HepG2 (cell line): Measurements from ENCODE around the gene CHST10. TPM values are rescaled to one million over a fixed set of nuclear protein-coding genes. Genes with fewer than 3 reads are reported as not detected.

Experiments
- ATAC-seq: fragments of 200-7000 bp; cut with Tn5 transposase; 3 replicates; pipeline ENCODE4 v1.9.1; 2020; ENCODE audit warnings: mild to moderate bottlenecking, moderate library complexity
- BruUV-seq: library from RNA; stranded (reverse); fragments of 400-500 nt; replicated peaks from 2 replicates; lab custom pipeline; 2021; lab: Mats Ljungman, UMichigan
- CTCF ChIA-PET: fragments of 300-600 bp; formaldehyde crosslinking; extraction: SDS; loops from one replicate; lab custom pipeline; 2021; ENCODE audit warnings: low total read pairs, inconsistent platforms, low intra/inter-chr PET ratio; lab: Yijun Ruan, JAX
- POLR2A ChIA-PET: fragments of 350-600 bp; sonication (Branson Sonifier 250); formaldehyde crosslinking; loops from one replicate; lab custom pipeline; 2020; ENCODE audit warnings: antibody characterized with exemption, inconsistent platforms; lab: Yijun Ruan, JAX
- DNase-seq: peaks from one replicate; pipeline ENCODE4 v3.0.0-alpha.2; 2015; ENCODE audit warnings: low spot score
- FAIRE-seq: peaks from 3 replicates; lab custom pipeline; 2011; peaks lifted over from hg19 to GRCh38; lab: Jason Lieb, UNC
- H2AFZ ChIP-seq: one replicate; pipeline ENCODE4 v1.6.1; 2011; ENCODE audit warnings: low read length, inconsistent platforms
- H3K27ac ChIP-seq: fragments of 300-600 bp; 3 replicates; pipeline ENCODE4 v1.8.0; 2011; ENCODE audit warnings: mixed run types, mild to moderate bottlenecking, mixed read lengths, low read length, inconsistent platforms; ENCODE audit not compliant: insufficient read depth; ENCODE audit errors: extremely low read length
- H3K27me3 ChIP-seq, 2 experiments: fragments of 200-600 bp in 1 of 2; 2 replicates in 1 of 2; 3 replicates in 1 of 2; pipeline versions ENCODE4 v1.6.0 to v1.8.0; 2011; ENCODE audit warnings: low read length in 2 of 2, mild to moderate bottlenecking in 2 of 2, moderate library complexity in 2 of 2, inconsistent platforms in 1 of 2; ENCODE audit not compliant: insufficient read depth in 2 of 2, control insufficient read depth in 1 of 2
- H3K36me3 ChIP-seq, 2 experiments: fragments of 200-600 bp in 1 of 2; replicated peaks in 1 of 2; 2 replicates in 1 of 2; 3 replicates in 1 of 2; pipeline versions ENCODE4 v1.5.1 to v1.8.0; 2011; ENCODE audit warnings: low read length in 2 of 2, inconsistent platforms in 1 of 2; ENCODE audit not compliant: insufficient read depth in 2 of 2, control insufficient read depth in 1 of 2
- H3K4me1 ChIP-seq: 2 replicates; pipeline ENCODE4 v1.5.1; 2012; ENCODE audit warnings: low read length, inconsistent platforms; ENCODE audit not compliant: insufficient read depth
- H3K4me2 ChIP-seq: 2 replicates; pipeline ENCODE4 v1.6.0; 2011; ENCODE audit warnings: low read depth, low read length, inconsistent platforms
- H3K4me3 ChIP-seq, 3 experiments: fragments of 200-600 bp in 1 of 3; sonication (generic), shearing (Covaris generic) in 1 of 3; replicated peaks in 1 of 3; 2 replicates each; pipeline ENCODE4 v1.5.1; 2011 to 2016; ENCODE audit warnings: low read length in 3 of 3, inconsistent platforms in 2 of 3, low read depth in 2 of 3, mild to moderate bottlenecking in 2 of 3, control low read depth in 1 of 3, mixed read lengths in 1 of 3; ENCODE audit not compliant: insufficient read depth in 1 of 3
- H3K79me2 ChIP-seq: one replicate; pipeline ENCODE4 v1.6.1; 2011; ENCODE audit warnings: low read length, inconsistent platforms; ENCODE audit not compliant: insufficient read depth
- H3K9ac ChIP-seq: 2 replicates; pipeline ENCODE4 v1.6.0; 2011; ENCODE audit warnings: mild to moderate bottlenecking, low read depth, low read length, inconsistent platforms; ENCODE audit not compliant: insufficient read depth
- H3K9me3 ChIP-seq: 2 replicates; pipeline ENCODE4 v1.5.1; 2012; ENCODE audit warnings: mild to moderate bottlenecking, low read length
- H4K20me1 ChIP-seq: 2 replicates; pipeline ENCODE4 v1.6.0; 2011; ENCODE audit warnings: inconsistent platforms, mild to moderate bottlenecking, low read length, moderate library complexity; ENCODE audit not compliant: insufficient read depth
- ARID5B ChIP-seq: IDR thresholded peaks from 2 replicates; pipeline ENCODE4 v1.4.0; 2020; ENCODE audit warnings: mild to moderate bottlenecking, missing genetic modification reagents
- CEBPB ChIP-seq: IDR thresholded peaks from 2 replicates; pipeline ENCODE4 v1.6.1; 2011; ENCODE audit warnings: low read depth, low read length, improper control_type of control experiment, borderline replicate concordance
- FOSL2 ChIP-seq: sonication (generic); formaldehyde crosslinking; IDR thresholded peaks from 2 replicates; pipeline ENCODE4 v1.4.0; 2020; ENCODE audit warnings: missing genetic modification reagents
- MXI1 ChIP-seq: IDR thresholded peaks from 3 replicates; pipeline ENCODE4 v1.6.1; 2012; ENCODE audit warnings: low read depth, low read length, inconsistent platforms, borderline replicate concordance
- NR0B2 ChIP-seq: sonication (generic); formaldehyde crosslinking; IDR thresholded peaks from 2 replicates; pipeline ENCODE4 v1.4.0; 2020; ENCODE audit warnings: mild to moderate bottlenecking, missing genetic modification reagents
- SAP130 ChIP-seq: IDR thresholded peaks from 2 replicates; pipeline ENCODE4 v1.6.1; 2016; ENCODE audit warnings: low read depth
- ZNF678 ChIP-seq: sonication (generic); formaldehyde crosslinking; IDR thresholded peaks from 2 replicates; pipeline ENCODE4 v1.4.0; 2020; ENCODE audit warnings: mild to moderate bottlenecking, missing genetic modification reagents
- ZNF691 ChIP-seq: sonication (generic); formaldehyde crosslinking; IDR thresholded peaks from 2 replicates; pipeline ENCODE4 v1.4.0; 2020; ENCODE audit warnings: missing genetic modification reagents, low read depth, mild to moderate bottlenecking, borderline replicate concordance
- WGBS: methylation state at CpG from one replicate; pipeline ENCODE4 v1.1.6; 2017; ENCODE audit warnings: low lambda C conversion rate; 5-methylcytosine and 5-hydroxymethylcytosine counted together
- in situ Hi-C: cut with HindIII; loops from 2 replicates; pipeline ENCODE4 v1.10.0; 2017; ENCODE audit warnings: low pct_unique_long_range_greater_than_20kb; ENCODE audit not compliant: extremely low pct_ligation_motif_present
- intact Hi-C: fragments of 100-400 bp; cut with micrococcal nuclease; formaldehyde crosslinking; loops from one replicate; pipeline ENCODE4 v1.10.0; 2022; ENCODE audit not compliant: unreplicated experiment
- polyA plus RNA-seq, 8 experiments: library from polyadenylated mRNA; depleted of rRNA in 3 of 8; stranded (reverse) in 7 of 8; unstranded in 1 of 8; fragments of >200 nt; fragmentation: Illumina TruSeq in 4 of 8; extraction: Trizol in 4 of 8; gene quantifications; 2 replicates each; pipeline versions ENCODE4 v1.2.1 to v1.2.3, GENCODE V29; 2011 to 2016; ENCODE audit warnings: low read depth in 4 of 8, missing spikeins in 1 of 8, mixed read lengths in 1 of 8; ENCODE audit not compliant: insufficient read depth in 1 of 8
- total RNA-seq, 5 experiments: library from RNA; depleted of rRNA; stranded (reverse); fragments of >200 nt; fragmentation: Illumina TruSeq; extraction: Trizol; gene quantifications; 2 replicates each; pipeline ENCODE4 v1.2.3, GENCODE V29; 2016; ENCODE audit warnings: low read depth in 1 of 5

Gene CHST10
- total and polyA plus RNA-seq, 2 of the 13 experiments (the other 11 are each of a cell fraction or from before 2014, with no cell fraction given), result 10.5 to 14.2 TPM

GRCh38 chr2:100419915-100420314 is 2.4 kb upstream of the CHST10 start:
- in situ Hi-C loops, result no loop called here
- no peaks in the 10 kb centered on the region for H4K20me1 ChIP-seq
- WGBS, result 11% methylated on average over 3 of the region's 3 CpGs

GRCh38 chr2:100418406-100418962 is 1.0 kb upstream of the CHST10 start:
- Histone ChIP-seq H3K27me3 (no peaks in the 10 kb centered on the region; a peak in 1 of 5 replicates), H3K27ac (no peak overlapping the region), H3K9me3 (no peaks in the 10 kb centered on the region), H3K4me3 (no peak overlapping the region; a peak in 1 of 6 replicates), H3K79me2 (peaks cover 13% of the 10 kb centered on the region), H4K20me1 (no peaks in the 10 kb centered on the region), H3K4me1 (peaks cover 29% of the 10 kb centered on the region), H3K9ac (no peak overlapping the region), H2AFZ (no peak overlapping the region), H3K4me2 (peak overlapping the region; percentile 100), H3K36me3 (peaks cover 3 to 11% of the 10 kb centered on the region in 2 experiments; a peak in 3 of 5 replicates)
- POLR2A ChIA-PET, result no interaction called here
- FAIRE-seq (no peak), DNase-seq (peak; percentile 31), ATAC-seq (no peak)
- BruUV-seq, result no TSS peak
- intact Hi-C loops, result loop anchor here (5.0 kb wide), 1 partner anchor 144 kb away; the partner anchor contains the start of gene PDCL3
- CTCF ChIA-PET, result no interaction called here
- in situ Hi-C loops, result no loop called here
- WGBS, result 63% methylated on average over 12 of the region's 12 CpGs
- peak; percentile 55 for TF ChIP-seq SAP130 (CRISPR knock-in tag)
- no peak for TF ChIP-seq ZNF678
- TF ChIP-seq ZNF691 (CRISPR knock-in tag), result no peak
- TF ChIP-seq ARID5B (CRISPR knock-in tag), result 0 out of 2 replicates have a peak, but pooled peaks have one; percentile 23
- peak; percentile 53; the same call in 1 of the 2 replicates for TF ChIP-seq FOSL2 (CRISPR knock-in tag)
- peak; percentile 28; the same call in 1 of the 3 replicates for TF ChIP-seq MXI1

More at GRCh38 chr2:100419915-100420314, 2.4 kb upstream of the CHST10 start:
- TF ChIP-seq CEBPB, result peak; percentile 89
- no peak for TF ChIP-seq NR0B2 (CRISPR knock-in tag)
- H3K4me2 ChIP-seq, result no peak overlapping the region
- DNase-seq (no peak), ATAC-seq (no peak), FAIRE-seq (no peak)
- H3K4me1 ChIP-seq, result peaks cover 29% of the 10 kb centered on the region
- ChIA-PET CTCF (no interaction called here), POLR2A (no interaction called here)
- no TSS peak for BruUV-seq
- H3K9ac ChIP-seq, result no peak overlapping the region
- H3K9me3 ChIP-seq, result no peaks in the 10 kb centered on the region
- intact Hi-C loops, result loop anchor here (5.0 kb wide), 1 partner anchor 142 kb away; the partner anchor contains the start of gene PDCL3
- H3K27ac ChIP-seq, result no peak overlapping the region
- H3K79me2 ChIP-seq, result peaks cover 13% of the 10 kb centered on the region
- no peaks in the 10 kb centered on the region; a peak in 1 of 5 replicates for H3K27me3 ChIP-seq
- H3K36me3 ChIP-seq, result no peaks in the 10 kb centered on the region
- H3K4me3 ChIP-seq, result no peak overlapping the region
- no peak overlapping the region for H2AFZ ChIP-seq
